Right lobe of liver (tissue), 4 donors: Measurements from ENCODE around the gene EPN3.

Source experiments
- CTCF ChIP-seq, 4 donors: fragments of 200-600 bp in 3 of 4; fragments of 450-650 bp in 1 of 4; IDR thresholded peaks; one replicate each; pipeline versions ENCODE4 v1.5.1 to v1.8.0; 2016 to 2022; ENCODE audit warnings: antibody characterized with exemption in 4 of 4, mild to moderate bottlenecking in 2 of 4
- POLR2A ChIP-seq: fragments of 450-650 bp; IDR thresholded peaks from one replicate; pipeline ENCODE4 v1.6.1; 2017; ENCODE audit warnings: antibody characterized with exemption, mild to moderate bottlenecking
- donor health status: DM: no; HTN: no; CAD: no.
- donor health status: DM: no; HTN: no; CAD: no.
- donor health status: DM: no; HTN: yes; CAD: no.

GRCh38 chr17:50539762-50540559 is 7.4 kb downstream of the EPN3 start:
- TF ChIP-seq CTCF (IDR thresholded peaks at IDR 0.05), result no peak
- TF ChIP-seq POLR2A, result no peak
